ENCODE data around the gene LCA5.

DNA sequence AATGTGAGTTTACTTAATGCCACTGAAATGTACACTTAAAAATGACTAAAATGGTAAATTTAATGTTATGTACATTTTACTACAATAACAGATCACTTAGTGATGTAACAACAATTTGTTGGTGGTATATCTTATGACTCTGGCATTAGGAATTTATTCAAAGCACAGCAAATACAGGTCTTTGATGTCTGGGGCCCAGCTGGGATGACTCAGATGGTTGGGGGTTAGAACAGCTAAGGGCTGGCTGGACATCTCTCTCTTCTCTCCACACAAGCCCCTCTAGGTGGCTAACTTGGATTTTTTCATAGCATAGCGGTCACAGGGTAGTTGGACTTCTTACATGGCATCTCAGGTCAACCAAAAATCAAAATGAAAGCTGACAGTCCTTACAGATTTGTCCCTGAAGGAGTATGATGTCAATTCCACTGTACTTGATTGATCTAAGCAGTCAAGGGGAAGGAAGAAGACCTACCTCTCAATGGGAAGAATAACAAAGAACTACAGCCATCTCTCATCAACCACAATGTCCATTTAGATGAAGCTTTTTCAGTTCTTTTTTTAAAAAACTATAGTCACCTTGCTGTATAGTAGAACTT lies 37.5 kb upstream of the LCA5 start:
- TF ChIP-seq, protein P1, sequence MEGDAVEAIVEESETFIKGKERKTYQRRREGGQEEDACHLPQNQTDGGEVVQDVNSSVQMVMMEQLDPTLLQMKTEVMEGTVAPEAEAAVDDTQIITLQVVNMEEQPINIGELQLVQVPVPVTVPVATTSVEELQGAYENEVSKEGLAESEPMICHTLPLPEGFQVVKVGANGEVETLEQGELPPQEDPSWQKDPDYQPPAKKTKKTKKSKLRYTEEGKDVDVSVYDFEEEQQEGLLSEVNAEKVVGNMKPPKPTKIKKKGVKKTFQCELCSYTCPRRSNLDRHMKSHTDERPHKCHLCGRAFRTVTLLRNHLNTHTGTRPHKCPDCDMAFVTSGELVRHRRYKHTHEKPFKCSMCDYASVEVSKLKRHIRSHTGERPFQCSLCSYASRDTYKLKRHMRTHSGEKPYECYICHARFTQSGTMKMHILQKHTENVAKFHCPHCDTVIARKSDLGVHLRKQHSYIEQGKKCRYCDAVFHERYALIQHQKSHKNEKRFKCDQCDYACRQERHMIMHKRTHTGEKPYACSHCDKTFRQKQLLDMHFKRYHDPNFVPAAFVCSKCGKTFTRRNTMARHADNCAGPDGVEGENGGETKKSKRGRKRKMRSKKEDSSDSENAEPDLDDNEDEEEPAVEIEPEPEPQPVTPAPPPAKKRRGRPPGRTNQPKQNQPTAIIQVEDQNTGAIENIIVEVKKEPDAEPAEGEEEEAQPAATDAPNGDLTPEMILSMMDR (IDR thresholded peaks at IDR 0.05; ENCODE audit: low read length): no peak
- TF ChIP-seq EZH2 (IDR thresholded peaks at IDR 0.05; ENCODE audit: borderline replicate concordance, low read length): no peak
